Retinal pigment epithelial cell (primary cell): ENCODE measurements around the gene OOSP3.

Experiments used
- DNase-seq: peaks from one replicate; pipeline ENCODE4 v3.0.0-alpha.2; 2010; ENCODE audit warnings: low read depth
- H3K4me3 ChIP-seq: 2 replicates; pipeline ENCODE4 v1.5.1; 2011; ENCODE audit warnings: mild to moderate bottlenecking, low read length, control low read depth, moderate library complexity
- TF ChIP-seq, protein P1 (sequence below): conservative IDR thresholded peaks from 2 replicates; pipeline ENCODE4 v1.5.1; 2011; ENCODE audit warnings: low read depth, low read length, control low read depth, inconsistent platforms

Gene OOSP3

DNA sequence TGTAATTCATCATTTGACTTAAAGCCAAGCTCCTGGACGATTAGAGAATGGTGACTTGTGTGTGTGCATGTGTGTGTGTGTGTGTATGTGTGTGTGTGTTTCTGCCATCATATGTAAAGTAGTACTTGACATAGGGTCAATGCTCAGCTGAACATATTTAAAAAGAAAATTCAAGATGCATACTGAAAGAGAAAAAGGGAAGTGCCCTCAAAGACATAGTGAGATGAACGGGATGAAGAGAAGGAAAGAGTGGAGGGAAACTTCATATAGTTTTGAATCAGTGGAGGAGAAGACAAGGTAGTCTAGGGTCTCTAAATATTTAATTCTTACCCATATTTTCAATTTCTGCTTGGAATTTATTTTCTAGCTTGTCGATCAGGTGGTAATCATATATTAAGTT, 16.3 kb upstream of the OOSP3 start:
- DNase-seq, result no peak
- TF ChIP-seq, protein P1, sequence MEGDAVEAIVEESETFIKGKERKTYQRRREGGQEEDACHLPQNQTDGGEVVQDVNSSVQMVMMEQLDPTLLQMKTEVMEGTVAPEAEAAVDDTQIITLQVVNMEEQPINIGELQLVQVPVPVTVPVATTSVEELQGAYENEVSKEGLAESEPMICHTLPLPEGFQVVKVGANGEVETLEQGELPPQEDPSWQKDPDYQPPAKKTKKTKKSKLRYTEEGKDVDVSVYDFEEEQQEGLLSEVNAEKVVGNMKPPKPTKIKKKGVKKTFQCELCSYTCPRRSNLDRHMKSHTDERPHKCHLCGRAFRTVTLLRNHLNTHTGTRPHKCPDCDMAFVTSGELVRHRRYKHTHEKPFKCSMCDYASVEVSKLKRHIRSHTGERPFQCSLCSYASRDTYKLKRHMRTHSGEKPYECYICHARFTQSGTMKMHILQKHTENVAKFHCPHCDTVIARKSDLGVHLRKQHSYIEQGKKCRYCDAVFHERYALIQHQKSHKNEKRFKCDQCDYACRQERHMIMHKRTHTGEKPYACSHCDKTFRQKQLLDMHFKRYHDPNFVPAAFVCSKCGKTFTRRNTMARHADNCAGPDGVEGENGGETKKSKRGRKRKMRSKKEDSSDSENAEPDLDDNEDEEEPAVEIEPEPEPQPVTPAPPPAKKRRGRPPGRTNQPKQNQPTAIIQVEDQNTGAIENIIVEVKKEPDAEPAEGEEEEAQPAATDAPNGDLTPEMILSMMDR, result no peak

DNA sequence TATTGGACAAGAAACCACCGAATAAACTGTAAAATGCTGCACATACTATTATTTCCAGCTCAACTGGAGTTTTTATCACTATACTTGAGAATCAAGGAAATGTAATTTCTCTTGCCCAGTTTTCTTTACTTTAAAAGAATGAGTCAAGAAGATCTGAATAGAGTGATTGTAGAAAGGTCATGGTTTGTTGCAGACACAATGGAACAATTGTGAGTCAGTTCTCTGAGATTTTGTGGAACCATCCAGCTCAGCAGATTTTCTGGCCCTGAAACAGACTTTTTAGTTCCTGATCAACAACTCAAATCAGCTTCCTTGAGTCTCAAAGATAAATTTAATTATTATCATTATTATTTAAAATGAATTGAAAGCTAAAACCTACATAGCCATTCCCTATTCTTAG, 13.6 kb upstream of the OOSP3 start:
- H3K4me3 ChIP-seq, result no peak overlapping the region
- TF ChIP-seq, protein P1, result no peak
- peak; percentile 62 for DNase-seq

More for the DNA sequence above, 16.3 kb upstream of the OOSP3 start:
- H3K4me3 ChIP-seq, result no peak overlapping the region

DNA sequence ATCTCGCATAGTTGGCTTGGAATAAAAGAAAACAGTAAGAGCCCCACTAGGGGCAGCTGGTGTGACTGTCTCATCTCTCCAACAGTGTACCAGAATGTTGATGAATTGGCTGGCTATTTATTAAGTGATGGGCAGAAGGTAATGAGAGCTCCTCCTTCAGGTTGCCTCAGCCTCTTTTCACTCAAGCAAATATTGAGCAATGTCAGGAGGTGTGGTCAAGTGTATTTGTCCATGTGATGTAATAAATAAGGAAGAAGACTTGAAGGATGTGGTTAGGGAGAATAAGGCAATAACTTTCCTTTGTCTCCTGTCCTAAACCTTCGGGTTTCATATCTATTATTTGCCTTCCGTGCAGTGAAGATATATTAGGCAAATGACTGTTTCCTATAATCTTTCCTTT, 12.2 kb upstream of the OOSP3 start, which contains the start of gene TCN1:
Gene TCN1, minus strand, starts transcription at position 91 of the 400 bp plus-strand sequence. Its CDS starts 17 bp downstream, at position 74.
- H3K4me3 ChIP-seq, result no peak within 1 kb of the TSS
- TF ChIP-seq, protein P1, result no peak
- no peak for DNase-seq

DNA sequence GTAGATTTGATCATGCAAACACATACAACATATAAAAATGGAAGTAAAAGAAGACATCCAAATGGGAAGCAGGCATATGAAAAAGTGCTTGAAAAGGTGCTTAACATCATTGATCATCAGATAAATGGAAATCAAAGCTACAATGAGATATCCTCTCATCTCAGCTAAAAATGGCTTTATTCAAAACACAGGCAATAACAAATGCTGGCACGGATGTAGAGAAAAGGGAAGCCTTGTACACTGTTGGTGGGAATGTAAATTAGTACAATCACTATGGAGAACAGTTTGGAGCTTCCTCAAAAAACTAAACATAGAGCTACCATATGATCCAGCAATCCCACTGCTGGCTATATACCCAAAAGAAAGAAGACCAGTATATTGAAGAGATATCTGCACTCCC, 11.7 kb upstream of the OOSP3 start:
- no peak for DNase-seq
- no peak overlapping the region for H3K4me3 ChIP-seq
- TF ChIP-seq, protein P1, result no peak

DNA sequence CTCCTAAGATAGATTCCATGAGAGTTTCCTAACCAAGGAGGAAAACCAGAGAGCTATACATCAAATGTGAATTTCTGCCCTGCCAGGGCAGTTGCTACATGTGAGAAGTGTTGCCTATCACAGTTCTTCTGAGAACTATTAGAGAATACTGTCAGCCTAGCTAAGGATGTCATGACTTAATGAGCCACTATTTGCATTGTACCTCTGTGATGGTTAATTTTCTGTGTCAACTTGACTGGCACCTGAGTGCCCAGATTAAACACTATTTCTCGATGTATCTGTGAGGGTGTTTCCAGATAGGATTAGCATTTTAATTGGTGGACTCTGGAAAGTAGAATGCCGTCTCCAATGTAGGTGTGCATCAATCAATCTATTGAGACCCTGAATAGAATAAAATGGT, 10.6 kb upstream of the OOSP3 start:
- DNase-seq, result no peak
- H3K4me3 ChIP-seq, result no peak overlapping the region
- TF ChIP-seq, protein P1, result no peak

DNA sequence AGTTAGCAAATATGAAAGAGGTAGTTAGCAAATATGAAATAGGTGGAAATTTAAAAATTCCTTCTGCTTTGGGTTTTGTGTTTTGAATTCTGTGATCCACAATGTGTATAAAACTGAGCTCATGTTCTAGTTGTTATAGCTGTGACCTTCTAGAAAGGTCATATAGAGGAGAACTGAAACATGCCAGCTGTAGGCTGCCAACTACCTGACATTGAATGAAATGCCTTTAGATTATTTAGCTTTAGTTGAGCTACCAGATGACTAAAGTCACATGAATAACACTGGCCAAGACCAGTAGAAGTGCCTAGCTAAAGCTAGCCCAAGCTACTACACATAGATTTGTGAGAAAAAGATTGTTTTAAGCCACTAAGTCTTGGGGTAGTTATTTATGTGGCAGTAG, 6.5 kb upstream of the OOSP3 start:
- H3K4me3 ChIP-seq, result no peak overlapping the region
- TF ChIP-seq, protein P1, result no peak
- no peak for DNase-seq

DNA sequence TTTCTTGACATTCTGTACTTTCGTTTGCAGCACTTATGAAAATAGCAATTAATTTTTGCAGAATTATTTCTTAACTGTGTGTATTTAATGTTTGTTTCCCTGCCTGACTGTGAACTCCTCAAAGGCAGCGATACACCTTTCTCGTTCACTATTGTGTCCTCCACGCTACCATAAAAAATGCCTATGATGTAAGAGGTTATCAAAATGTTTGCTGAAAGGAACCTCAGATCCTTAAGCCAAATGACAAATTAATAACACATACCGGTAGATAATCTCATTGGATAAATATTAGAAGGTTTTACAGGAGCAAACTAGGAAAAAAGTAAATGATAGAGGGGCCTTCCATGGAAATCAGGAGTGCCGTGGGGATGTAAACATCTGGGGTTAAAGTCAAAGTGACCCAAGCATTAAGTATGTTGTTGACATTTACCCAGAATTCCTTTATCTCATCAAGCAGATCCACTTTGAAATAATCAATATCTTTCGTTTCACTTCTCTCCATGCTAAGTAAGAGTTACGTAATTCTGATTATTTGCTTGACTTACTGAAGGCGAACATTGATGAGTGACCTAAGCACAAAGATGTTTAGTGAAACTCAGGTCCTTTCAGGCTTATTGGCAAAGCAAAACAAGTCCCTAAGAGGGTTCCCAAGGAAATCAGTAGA, 2.6 kb upstream of the OOSP3 start:
- no peak for DNase-seq
- H3K4me3 ChIP-seq, result no peak overlapping the region
- TF ChIP-seq, protein P1, result no peak
